GM10266 (cell line): ENCODE data around the gene IBA57.

Experiments
- DNase-seq: peaks from one replicate; pipeline ENCODE4 v3.0.0; 2012; ENCODE audit errors: extremely low spot score
- CTCF ChIP-seq: IDR thresholded peaks from 2 replicates; pipeline ENCODE4 v1.5.1; 2012; ENCODE audit warnings: mild to moderate bottlenecking, low read depth; ENCODE audit not compliant: control insufficient read depth, insufficient read depth; ENCODE audit errors: missing control alignments

The IBA57 gene

DNA sequence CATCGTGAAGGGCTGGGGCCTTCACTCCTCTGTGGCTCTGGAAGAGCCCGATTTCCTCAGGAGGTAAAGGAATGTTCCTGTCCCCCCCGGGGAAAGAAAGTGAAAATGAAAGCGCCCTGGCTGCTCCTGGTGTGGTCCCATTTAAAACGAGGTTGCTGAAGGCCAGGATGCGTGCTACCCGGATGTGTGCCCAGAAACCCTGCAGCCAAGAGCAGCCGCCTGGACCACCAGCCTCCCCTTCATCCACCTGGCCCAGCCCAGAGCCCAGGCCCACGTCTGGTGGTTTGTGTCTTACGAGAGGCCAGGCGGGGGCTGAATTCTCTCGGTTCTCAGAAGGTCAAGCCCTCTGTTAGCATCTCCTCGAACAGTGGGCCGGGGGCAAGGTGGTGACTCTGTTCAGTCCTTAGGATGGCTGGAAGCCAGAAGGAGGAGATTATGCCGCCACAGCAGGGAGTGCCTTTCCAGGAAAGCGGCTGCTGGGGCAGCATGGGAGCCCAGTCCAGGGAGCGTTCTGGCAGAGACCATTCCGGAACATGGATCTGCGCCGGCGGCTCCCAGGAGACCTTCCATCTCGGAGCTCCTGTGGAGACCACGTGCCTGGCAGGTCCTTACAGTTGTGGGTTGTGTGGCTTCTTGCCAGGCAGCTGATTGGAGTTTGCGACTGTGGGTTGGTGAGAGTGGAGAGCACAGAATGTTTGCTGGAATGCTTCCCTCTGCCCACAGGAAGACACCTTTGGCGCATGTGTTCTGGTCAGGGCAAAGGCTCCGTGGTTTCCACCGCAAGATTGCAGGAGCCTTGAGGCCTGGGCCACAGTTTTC is 24.2 kb upstream of the IBA57 start:
- peak; percentile 53 for DNase-seq
- no peak for TF ChIP-seq CTCF

- DNase-seq = peak; percentile 8
- no peak for TF ChIP-seq CTCF
Measured at GRCh38 chr1:228142155-228142691, 23.4 kb upstream of the IBA57 start.

GRCh38 chr1:228142701-228143136 is 22.9 kb upstream of the IBA57 start:
- DNase-seq = no peak
- TF ChIP-seq CTCF = no peak

DNA sequence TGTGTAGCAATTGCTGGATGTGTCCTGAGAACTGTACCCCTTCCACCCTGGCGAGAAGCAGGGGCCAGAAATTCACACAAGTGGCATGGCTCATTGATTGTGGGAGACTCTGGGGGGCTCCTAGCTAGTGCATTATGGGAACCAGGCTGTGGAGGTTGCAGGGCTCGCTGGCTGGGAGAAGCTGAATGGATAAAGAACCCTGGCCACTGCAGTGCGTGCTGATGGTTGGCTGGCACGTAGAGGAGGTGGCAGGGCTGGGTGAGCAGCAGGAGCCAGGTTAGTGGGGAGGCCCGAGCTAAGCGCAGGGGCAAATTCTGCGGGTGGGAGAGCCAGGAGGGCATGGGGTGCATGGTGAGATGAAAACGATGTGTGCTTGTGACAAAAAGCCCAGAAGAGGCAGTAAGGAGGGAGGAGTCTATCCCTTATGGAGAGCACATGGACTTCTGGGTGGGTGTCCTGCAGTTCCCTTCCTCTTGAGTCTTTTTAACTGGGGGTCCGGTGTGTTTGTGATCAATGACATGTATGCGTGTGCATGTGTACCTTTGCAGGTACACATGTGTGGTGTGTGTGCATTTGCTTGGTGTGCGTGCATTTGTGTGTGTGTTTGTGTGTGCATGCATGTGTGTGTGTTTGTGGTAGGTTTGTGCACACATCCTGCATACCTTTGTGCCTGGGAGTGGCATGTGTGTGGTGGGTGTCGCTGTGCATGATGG is 22.0 kb upstream of the IBA57 start:
- TF ChIP-seq CTCF = no peak
- DNase-seq = peak; percentile 16

DNA sequence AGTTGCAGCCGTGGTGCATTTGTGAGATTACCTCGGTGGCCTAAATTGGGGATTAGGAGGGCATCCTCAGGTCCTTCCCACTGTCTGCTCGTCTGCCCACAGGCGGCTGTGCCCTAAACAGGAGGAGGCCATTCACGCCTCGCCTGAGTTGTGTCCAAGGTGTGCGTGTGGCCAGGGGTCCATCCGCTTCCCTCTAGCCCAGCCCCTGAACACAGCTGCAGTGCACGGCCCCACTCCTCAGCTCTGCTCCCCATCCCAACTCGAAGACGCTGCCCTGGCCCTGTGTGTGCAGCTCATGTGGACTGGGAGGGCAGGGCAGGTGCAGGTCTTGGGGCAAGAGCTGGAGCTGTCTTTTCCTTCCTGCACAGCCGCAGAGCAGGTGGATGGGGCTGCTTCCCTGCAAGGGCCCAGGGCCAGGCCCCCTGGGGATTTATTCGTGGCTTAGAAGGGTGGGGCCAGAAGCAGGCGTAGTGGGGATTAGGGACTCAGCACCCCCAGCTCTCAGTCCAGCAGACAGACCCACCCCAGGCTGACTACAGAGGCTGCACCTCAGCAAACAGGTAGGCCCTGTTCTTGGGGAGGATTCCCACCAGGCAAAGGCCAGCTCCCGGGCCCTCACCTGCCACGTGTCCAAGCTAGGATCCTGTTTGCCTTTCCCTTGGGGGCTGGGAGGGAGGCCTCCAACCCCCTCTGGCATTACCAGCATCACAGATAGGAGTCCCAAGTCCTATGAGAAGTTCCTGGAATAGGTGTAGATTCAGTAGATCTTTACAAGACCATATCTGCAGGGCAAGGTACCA is 21.2 kb upstream of the IBA57 start:
- DNase-seq = peak; percentile 12
- TF ChIP-seq CTCF = no peak

- TF ChIP-seq CTCF = no peak
- DNase-seq = peak; percentile 12
Measured at GRCh38 chr1:228144993-228145343, 20.6 kb upstream of the IBA57 start.
